ENCODE measurements around the gene PRPSAP2.

Gene PRPSAP2

DNA sequence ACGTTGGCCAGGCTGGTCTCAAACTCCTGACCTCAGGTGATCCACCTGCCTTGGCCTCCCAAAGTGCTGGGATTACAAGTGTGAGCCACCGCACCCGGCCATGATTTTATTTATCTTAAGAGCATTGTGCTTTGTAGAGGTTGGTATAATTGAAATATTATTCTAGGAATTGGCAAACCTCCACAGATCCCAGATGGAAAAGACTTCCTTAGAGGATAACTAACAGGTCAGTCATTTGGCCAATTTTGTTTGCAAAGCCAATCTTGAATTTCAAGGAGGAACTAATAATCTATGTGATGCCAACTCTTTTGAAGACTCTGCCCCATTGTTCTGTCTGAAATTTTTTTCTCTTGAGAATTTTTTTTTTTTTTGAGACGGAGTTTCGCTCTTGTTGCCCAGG, 47.3 kb downstream of the PRPSAP2 start:
- no peak for TF ChIP-seq EZH2 (IDR thresholded peaks at IDR 0.05)
- no peak for TF ChIP-seq FOXP2 (optimal IDR thresholded peaks at IDR 0.05; ENCODE audit: control extremely low read depth, extremely low read length, insufficient read depth)
- TF ChIP-seq POLR2AphosphoS5 (IDR thresholded peaks at IDR 0.05; ENCODE audit: borderline replicate concordance, low read depth, low read length), result no peak
- no peak overlapping the region for H3K27ac ChIP-seq
- H3K9ac ChIP-seq (ENCODE audit: insufficient read length), result no peak overlapping the region
- DNase-seq (ENCODE audit: low read depth, low spot score), result no peak
- H3K36me3 ChIP-seq (ENCODE audit: insufficient read depth, low read length), result peaks cover 22% of the 10 kb centered on the region; the same call in 1 of the 2 replicates
- H3K4me3 ChIP-seq, result no peak overlapping the region
- no peaks in the 10 kb centered on the region for H3K9me3 ChIP-seq (ENCODE audit: low read depth, low read length)

DNA sequence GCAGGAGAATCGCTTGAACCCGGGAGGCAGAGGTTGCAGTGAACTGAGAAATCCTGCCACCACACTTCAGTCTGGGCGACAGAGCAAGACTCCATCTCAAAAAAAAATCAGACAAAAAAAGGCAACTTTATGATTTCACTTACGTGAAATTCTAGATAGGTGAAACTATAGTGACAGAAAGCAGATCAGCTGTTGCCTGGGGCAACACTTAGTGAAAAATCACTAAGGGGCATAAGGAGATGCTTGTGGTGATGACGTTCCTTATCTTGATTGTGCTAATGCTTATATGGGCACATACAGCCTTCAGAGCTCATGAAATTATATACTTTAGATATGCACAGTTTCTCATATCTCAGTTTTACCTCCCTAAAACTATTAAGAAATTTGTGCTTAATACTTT, 52.4 kb downstream of the PRPSAP2 start:
- H3K9me3 ChIP-seq (ENCODE audit: low read depth, low read length), result no peaks in the 10 kb centered on the region
- H3K4me3 ChIP-seq, result no peak overlapping the region
- no peak for DNase-seq (ENCODE audit: low read depth, low spot score)
- peaks cover 22% of the 10 kb centered on the region for H3K36me3 ChIP-seq (ENCODE audit: insufficient read depth, low read length)
- TF ChIP-seq EZH2 (IDR thresholded peaks at IDR 0.05), result no peak
- TF ChIP-seq FOXP2 (optimal IDR thresholded peaks at IDR 0.05; ENCODE audit: control extremely low read depth, extremely low read length, insufficient read depth), result no peak
- TF ChIP-seq POLR2AphosphoS5 (IDR thresholded peaks at IDR 0.05; ENCODE audit: borderline replicate concordance, low read depth, low read length), result no peak
- H3K9ac ChIP-seq (ENCODE audit: insufficient read length), result no peak overlapping the region
- H3K27ac ChIP-seq, result no peak overlapping the region

DNA sequence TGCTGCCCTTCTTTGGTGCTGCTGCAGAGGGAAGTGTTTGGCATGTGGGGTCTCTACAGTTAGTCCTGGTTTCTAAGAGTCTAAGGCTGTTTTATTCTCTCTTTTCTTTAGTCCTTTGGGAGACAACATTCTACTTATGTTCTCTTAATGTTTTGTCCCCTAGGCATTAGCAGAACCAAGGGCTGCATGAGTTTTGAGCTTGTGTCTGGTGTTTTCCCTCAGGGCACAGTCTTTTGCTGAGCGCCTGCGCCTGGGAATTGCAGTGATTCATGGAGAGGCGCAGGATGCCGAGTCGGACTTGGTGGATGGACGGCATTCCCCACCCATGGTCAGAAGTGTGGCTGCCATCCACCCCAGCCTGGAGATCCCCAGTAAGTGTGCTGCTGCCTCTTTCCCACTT, 53.0 kb downstream of the PRPSAP2 start:
- H3K9ac ChIP-seq (ENCODE audit: insufficient read length), result no peak overlapping the region
- peaks cover 22% of the 10 kb centered on the region for H3K36me3 ChIP-seq (ENCODE audit: insufficient read depth, low read length)
- H3K4me3 ChIP-seq, result no peak overlapping the region
- no peak for DNase-seq (ENCODE audit: low read depth, low spot score)
- TF ChIP-seq POLR2AphosphoS5 (IDR thresholded peaks at IDR 0.05; ENCODE audit: borderline replicate concordance, low read depth, low read length), result no peak
- TF ChIP-seq EZH2 (IDR thresholded peaks at IDR 0.05), result no peak
- no peak for TF ChIP-seq FOXP2 (optimal IDR thresholded peaks at IDR 0.05; ENCODE audit: control extremely low read depth, extremely low read length, insufficient read depth)
- no peak overlapping the region for H3K27ac ChIP-seq
- no peaks in the 10 kb centered on the region for H3K9me3 ChIP-seq (ENCODE audit: low read depth, low read length)

DNA sequence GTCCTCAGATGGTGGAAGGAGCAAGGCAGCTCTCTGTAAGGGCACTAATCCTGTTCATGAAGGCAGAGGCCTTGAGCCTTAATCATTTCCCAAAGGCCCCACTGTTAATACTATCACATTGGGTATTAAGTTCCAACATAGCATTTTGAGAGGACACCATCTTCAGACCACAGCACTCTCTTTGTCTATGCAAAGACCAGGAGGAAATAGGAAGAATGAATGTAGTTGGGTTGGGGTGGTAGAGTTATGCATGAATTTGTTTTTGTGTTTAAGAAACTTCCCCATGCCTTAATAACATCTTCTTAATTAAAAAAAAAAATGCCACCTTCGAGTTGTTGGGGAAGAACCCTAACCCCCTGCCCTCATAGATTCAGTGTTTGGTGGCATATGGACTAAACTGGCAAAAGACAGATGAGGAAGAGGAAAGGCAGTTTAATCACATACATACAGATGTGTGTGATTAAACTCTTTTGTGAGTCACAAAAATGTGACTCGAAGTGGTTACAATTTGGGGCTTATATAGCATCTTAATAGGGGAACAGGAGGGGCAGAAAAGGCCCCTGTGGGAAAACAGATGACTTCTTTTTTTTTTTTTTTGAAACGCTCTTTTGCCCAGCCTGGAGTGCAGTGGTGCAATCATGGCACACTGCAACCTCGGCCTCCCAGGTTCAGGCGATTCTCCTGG, 59.0 kb downstream of the PRPSAP2 start:
- Histone ChIP-seq H3K27ac (no peak overlapping the region), H3K9me3 (ENCODE audit: low read depth, low read length) (no peaks in the 10 kb centered on the region), H3K36me3 (ENCODE audit: insufficient read depth, low read length) (peaks cover 15% of the 10 kb centered on the region; the same call in 1 of the 2 replicates), H3K9ac (ENCODE audit: insufficient read length) (no peak overlapping the region), H3K4me3 (no peak overlapping the region)
- no peak for DNase-seq (ENCODE audit: low read depth, low spot score)
- TF ChIP-seq FOXP2 (optimal IDR thresholded peaks at IDR 0.05; ENCODE audit: control extremely low read depth, extremely low read length, insufficient read depth) (no peak), EZH2 (IDR thresholded peaks at IDR 0.05) (no peak), POLR2AphosphoS5 (IDR thresholded peaks at IDR 0.05; ENCODE audit: borderline replicate concordance, low read depth, low read length) (no peak)

DNA sequence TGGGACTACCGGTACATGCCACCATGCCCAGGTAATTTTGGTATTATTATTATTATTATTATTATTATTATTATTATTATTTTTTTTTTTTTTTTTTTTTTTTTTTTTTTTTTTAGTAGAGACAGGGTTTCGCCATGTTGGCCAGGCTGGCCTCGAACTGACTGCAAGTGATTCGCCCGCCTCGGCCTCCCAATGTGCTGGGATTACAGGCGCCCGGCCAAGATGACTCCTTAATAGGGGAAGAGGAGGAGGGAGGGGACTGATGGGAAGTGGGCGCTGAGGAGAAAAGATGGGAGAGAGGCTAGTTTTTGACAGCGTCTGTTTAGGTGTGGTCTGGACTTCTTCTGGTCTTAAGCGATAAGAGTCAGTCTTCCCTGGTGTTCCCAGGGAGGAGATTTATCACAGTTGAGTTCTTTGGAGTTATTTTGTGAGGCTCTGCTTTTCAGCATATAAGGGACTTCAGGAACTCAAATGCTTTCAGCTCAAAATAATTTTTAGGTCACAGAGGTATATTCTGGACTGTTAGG, 59.6 kb downstream of the PRPSAP2 start:
- Histone ChIP-seq H3K4me3 (no peak overlapping the region), H3K9me3 (ENCODE audit: low read depth, low read length) (no peaks in the 10 kb centered on the region), H3K36me3 (ENCODE audit: insufficient read depth, low read length) (peaks cover 10% of the 10 kb centered on the region; the same call in 1 of the 2 replicates), H3K9ac (ENCODE audit: insufficient read length) (no peak overlapping the region), H3K27ac (no peak overlapping the region)
- DNase-seq (ENCODE audit: low read depth, low spot score), result no peak
- TF ChIP-seq EZH2 (IDR thresholded peaks at IDR 0.05) (no peak), POLR2AphosphoS5 (IDR thresholded peaks at IDR 0.05; ENCODE audit: borderline replicate concordance, low read depth, low read length) (no peak), FOXP2 (optimal IDR thresholded peaks at IDR 0.05; ENCODE audit: control extremely low read depth, extremely low read length, insufficient read depth) (no peak)

DNA sequence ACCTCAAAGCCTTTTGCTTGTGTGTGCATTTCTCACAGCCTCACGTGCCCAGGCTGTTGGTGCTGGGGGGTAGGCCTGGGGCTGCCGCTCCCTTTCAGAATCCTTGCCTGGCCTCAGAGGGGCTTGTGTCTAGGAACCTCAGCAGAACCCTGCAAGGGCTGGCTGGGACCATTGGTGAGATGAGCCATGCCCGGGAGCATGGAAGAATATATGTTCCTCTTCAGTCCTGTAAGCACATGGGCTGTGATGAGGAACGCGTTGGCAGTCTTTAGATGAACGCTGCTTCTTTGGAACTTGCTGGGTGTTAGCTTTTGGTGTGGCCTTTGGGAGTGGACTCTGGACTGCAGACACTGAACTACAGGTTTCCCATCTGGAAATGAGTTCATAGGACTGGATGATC, 62.0 kb downstream of the PRPSAP2 start:
- 0 out of 2 replicates have a peak overlapping the region, but pooled peaks have one; percentile 9 for H3K27ac ChIP-seq
- no peaks in the 10 kb centered on the region for H3K9me3 ChIP-seq (ENCODE audit: low read depth, low read length)
- DNase-seq (ENCODE audit: low read depth, low spot score), result no peak
- no peak overlapping the region for H3K9ac ChIP-seq (ENCODE audit: insufficient read length)
- H3K36me3 ChIP-seq (ENCODE audit: insufficient read depth, low read length), result peaks cover 9% of the 10 kb centered on the region; the same call in 1 of the 2 replicates
- H3K4me3 ChIP-seq, result no peak overlapping the region
- TF ChIP-seq POLR2AphosphoS5 (IDR thresholded peaks at IDR 0.05; ENCODE audit: borderline replicate concordance, low read depth, low read length) (no peak), FOXP2 (optimal IDR thresholded peaks at IDR 0.05; ENCODE audit: control extremely low read depth, extremely low read length, insufficient read depth) (no peak), EZH2 (IDR thresholded peaks at IDR 0.05) (no peak)

DNA sequence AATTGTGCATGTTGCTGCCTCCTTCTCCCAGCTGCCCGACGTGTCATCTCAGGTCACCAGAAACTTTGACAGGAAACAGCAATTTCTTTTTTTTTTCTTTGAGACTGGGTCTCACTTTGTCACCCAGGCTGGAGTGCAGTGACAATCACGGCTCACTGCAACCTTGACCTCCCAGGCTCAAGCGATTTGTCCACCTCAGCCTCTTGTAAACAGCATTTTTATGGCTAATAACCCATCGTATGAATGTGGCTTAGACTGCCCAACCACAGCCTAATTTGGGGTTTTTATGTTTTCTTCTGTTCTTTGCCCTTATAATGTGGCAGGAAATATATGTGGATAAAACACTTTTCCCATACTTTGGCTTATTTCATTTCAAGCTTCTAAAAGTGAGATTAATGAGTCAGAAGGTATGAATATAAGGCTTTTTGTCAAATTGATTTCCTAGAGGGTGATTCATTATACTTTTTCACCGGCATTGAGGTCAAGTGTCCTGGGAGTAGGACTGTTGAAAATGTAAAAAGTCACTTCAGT, 63.0 kb downstream of the PRPSAP2 start:
- Histone ChIP-seq H3K9me3 (ENCODE audit: low read depth, low read length) (no peaks in the 10 kb centered on the region), H3K27ac (peak overlapping the region; percentile 11; the same call in 1 of the 2 replicates), H3K36me3 (ENCODE audit: insufficient read depth, low read length) (peaks cover 12% of the 10 kb centered on the region; the same call in 1 of the 2 replicates), H3K4me3 (no peak overlapping the region), H3K9ac (ENCODE audit: insufficient read length) (no peak overlapping the region)
- DNase-seq (ENCODE audit: low read depth, low spot score), result no peak
- TF ChIP-seq POLR2AphosphoS5 (IDR thresholded peaks at IDR 0.05; ENCODE audit: borderline replicate concordance, low read depth, low read length) (no peak), FOXP2 (optimal IDR thresholded peaks at IDR 0.05; ENCODE audit: control extremely low read depth, extremely low read length, insufficient read depth) (no peak), EZH2 (IDR thresholded peaks at IDR 0.05) (no peak)

DNA sequence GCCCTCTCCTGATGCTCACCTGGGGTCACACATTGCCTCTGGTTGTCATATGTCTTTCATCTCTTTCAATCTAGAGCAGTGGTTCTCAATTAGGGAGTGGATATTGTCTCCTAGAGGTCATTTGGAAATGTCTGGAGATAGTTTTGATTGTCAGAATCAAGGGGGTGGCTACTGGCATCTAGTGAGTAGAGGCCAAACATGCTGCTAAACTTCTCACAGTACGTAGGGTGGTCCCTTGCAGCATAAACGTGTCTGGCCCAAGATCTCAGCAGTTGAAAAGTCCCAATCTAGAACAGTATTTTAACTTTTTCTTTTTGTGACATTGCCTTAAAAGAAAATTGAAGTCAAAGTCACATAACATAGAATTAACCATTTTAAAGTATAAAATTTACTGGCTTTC, 63.6 kb downstream of the PRPSAP2 start:
- TF ChIP-seq POLR2AphosphoS5 (IDR thresholded peaks at IDR 0.05; ENCODE audit: borderline replicate concordance, low read depth, low read length) (no peak), FOXP2 (optimal IDR thresholded peaks at IDR 0.05; ENCODE audit: control extremely low read depth, extremely low read length, insufficient read depth) (no peak), EZH2 (IDR thresholded peaks at IDR 0.05) (no peak)
- DNase-seq (ENCODE audit: low read depth, low spot score), result no peak
- no peaks in the 10 kb centered on the region for H3K9me3 ChIP-seq (ENCODE audit: low read depth, low read length)
- no peak overlapping the region for H3K27ac ChIP-seq
- H3K4me3 ChIP-seq, result no peak overlapping the region
- H3K36me3 ChIP-seq (ENCODE audit: insufficient read depth, low read length), result peaks cover 12% of the 10 kb centered on the region; the same call in 1 of the 2 replicates
- H3K9ac ChIP-seq (ENCODE audit: insufficient read length), result no peak overlapping the region

All from SK-N-MC (cell line).